ENCODE measurements around the gene RNF223. TPM values are rescaled to one million over a fixed set of nuclear protein-coding genes. Genes with fewer than 3 reads are reported as not detected.
A peak's percentile ranks its signal among the peaks of the same experiment; 100 is the strongest.

RNF223 gene
- total RNA-seq, 1 donor from 2014 or later, result 0.65 TPM

DNA sequence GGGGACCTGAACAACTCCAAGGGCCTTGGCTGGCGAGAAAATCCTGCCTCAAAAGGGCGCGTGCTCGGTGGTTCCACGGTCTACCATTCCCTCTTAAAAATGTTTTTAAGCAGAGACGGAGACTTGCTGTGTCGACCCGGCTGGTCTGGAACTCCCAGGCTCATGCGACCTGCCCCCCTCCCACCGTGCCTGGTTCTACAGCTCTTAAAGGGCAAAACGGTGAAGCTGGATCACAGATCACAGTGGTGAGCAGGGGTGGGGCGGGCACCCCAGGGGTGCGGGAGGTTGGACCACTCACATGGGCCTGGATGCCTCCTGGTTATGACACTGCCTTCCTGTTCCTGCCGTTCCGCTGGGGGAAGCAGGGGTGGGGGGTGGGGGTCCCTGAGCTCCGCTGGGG is 46.0 kb upstream of the RNF223 start:
- intact Hi-C loops (cut with DNase I), result no loop called here
- H3K9me3 ChIP-seq, result no peaks in the 10 kb centered on the region
- DNase-seq (peak; percentile 33), ATAC-seq (no peak)
- TF ChIP-seq CTCF (IDR thresholded peaks at IDR 0.05), result no peak
- H3K27me3 ChIP-seq (ENCODE audit: low read depth), result peaks cover 16% of the 10 kb centered on the region
- no peak overlapping the region for H3K27ac ChIP-seq
- H3K36me3 ChIP-seq, result no peaks in the 10 kb centered on the region
- H3K4me1 ChIP-seq, result peaks cover 12% of the 10 kb centered on the region
- H3K4me3 ChIP-seq, result no peak overlapping the region

- H3K4me1 ChIP-seq, result peaks cover 20% of the 10 kb centered on the region
- no peak overlapping the region for H3K27ac ChIP-seq
- H3K36me3 ChIP-seq, result no peaks in the 10 kb centered on the region
- DNase-seq (peak; percentile 44), ATAC-seq (no peak)
- no peak for TF ChIP-seq CTCF (IDR thresholded peaks at IDR 0.05)
- intact Hi-C loops (cut with DNase I), result no loop called here
- no peaks in the 10 kb centered on the region for H3K9me3 ChIP-seq
- H3K27me3 ChIP-seq (ENCODE audit: low read depth), result peaks cover 16% of the 10 kb centered on the region
- H3K4me3 ChIP-seq, result no peak overlapping the region
These were observed 45.3 kb upstream of the RNF223 start for GRCh38 chr1:1119272-1119890.

DNA sequence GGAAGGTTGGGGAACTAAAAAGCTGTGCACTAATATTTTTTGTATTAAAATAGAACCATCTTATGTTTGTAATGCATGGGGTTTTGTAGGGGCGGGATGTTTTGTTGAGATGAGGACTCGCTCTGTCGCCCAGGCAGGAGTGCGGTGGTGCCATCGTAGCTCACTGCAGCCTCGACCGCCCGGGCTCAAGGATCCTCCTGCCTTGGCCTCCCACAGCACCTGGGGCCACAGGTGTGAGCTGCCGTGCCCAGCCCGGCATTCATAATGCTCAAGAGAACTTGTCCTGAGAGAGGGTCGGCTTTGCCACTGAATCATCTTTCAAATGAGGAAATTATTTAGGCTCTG is 44.7 kb upstream of the RNF223 start:
- Histone ChIP-seq H3K27me3 (ENCODE audit: low read depth) (peaks cover 16% of the 10 kb centered on the region), H3K9me3 (no peaks in the 10 kb centered on the region), H3K4me1 (peaks cover 20% of the 10 kb centered on the region), H3K27ac (no peak overlapping the region), H3K36me3 (no peaks in the 10 kb centered on the region), H3K4me3 (no peak overlapping the region)
- ATAC-seq (no peak), DNase-seq (peak; percentile 39)
- TF ChIP-seq CTCF (IDR thresholded peaks at IDR 0.05), result no peak
- intact Hi-C loops (cut with DNase I), result no loop called here

- Histone ChIP-seq H3K9me3 (no peaks in the 10 kb centered on the region), H3K27me3 (ENCODE audit: low read depth) (peaks cover 16% of the 10 kb centered on the region), H3K27ac (no peak overlapping the region), H3K4me1 (peaks cover 20% of the 10 kb centered on the region), H3K4me3 (no peak overlapping the region), H3K36me3 (no peaks in the 10 kb centered on the region)
- peak; percentile 49 for DNase-seq
- intact Hi-C loops (cut with DNase I), result no loop called here
- no peak for ATAC-seq
- TF ChIP-seq CTCF (IDR thresholded peaks at IDR 0.05), result no peak
These were observed 44.1 kb upstream of the RNF223 start for GRCh38 chr1:1118011-1118875.

GRCh38 chr1:1117469-1117831 is 43.3 kb upstream of the RNF223 start:
- DNase-seq (peak; percentile 49), ATAC-seq (no peak)
- Histone ChIP-seq H3K4me3 (no peak overlapping the region), H3K27ac (no peak overlapping the region), H3K27me3 (ENCODE audit: low read depth) (peaks cover 16% of the 10 kb centered on the region), H3K36me3 (no peaks in the 10 kb centered on the region), H3K9me3 (no peaks in the 10 kb centered on the region), H3K4me1 (peaks cover 17% of the 10 kb centered on the region)
- intact Hi-C loops (cut with DNase I), result no loop called here
- TF ChIP-seq CTCF (IDR thresholded peaks at IDR 0.05), result no peak
